ENCODE measurements around the gene UGDH.

UGDH gene

GRCh38 chr4:39527296-39528060 lies at the start of gene UGDH:
Gene UGDH (minus strand): TSS chr4:39527439. CDS start chr4:39521512, 5,927 bp downstream.
- H3K36me3 ChIP-seq (ENCODE audit: control insufficient read depth, low read depth, low read length), result peaks cover 6% of the 10 kb centered on the region
- H3K4me3 ChIP-seq (ENCODE audit: low read length), result peak within 1 kb of the TSS; percentile 90
- H3K9me3 ChIP-seq (ENCODE audit: control insufficient read depth, low read depth, low read length), result peaks cover 8% of the 10 kb centered on the region
- H3K27me3 ChIP-seq (ENCODE audit: control insufficient read depth, insufficient read depth, low read length), result no peaks in the 10 kb centered on the region
- H3K4me1 ChIP-seq (ENCODE audit: control insufficient read depth, low read depth, low read length), result peaks cover 4% of the 10 kb centered on the region
- peak within 1 kb of the TSS; percentile 83 for H3K9ac ChIP-seq (ENCODE audit: low read length)
- peak within 1 kb of the TSS; percentile 16 for H3K27ac ChIP-seq (ENCODE audit: low read length)

DNA sequence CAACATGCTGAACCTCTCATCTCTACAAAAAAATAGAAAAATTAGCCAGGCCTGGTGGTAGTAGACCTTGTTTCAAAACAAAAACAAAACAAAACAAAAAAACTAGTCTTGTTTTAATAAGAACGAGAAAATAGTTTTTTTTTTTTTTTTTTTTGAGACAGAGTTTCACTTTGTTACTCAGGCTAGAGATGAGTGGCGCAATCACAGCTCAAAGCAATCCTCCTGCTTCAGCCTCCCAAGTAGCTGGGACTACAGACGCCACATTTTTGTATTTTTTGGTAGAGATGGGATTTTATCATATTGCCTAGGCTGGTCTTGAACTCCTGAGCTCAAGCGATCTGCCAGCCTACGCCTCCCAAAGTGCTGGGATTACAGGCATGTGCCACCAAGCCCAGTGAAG lies 47.7 kb upstream of the UGDH start:
- H3K9ac ChIP-seq (ENCODE audit: low read length), result no peak overlapping the region
- no peaks in the 10 kb centered on the region for H3K36me3 ChIP-seq (ENCODE audit: control insufficient read depth, low read depth, low read length)
- no peak overlapping the region for H3K27ac ChIP-seq (ENCODE audit: low read length)
- no peaks in the 10 kb centered on the region for H3K27me3 ChIP-seq (ENCODE audit: control insufficient read depth, insufficient read depth, low read length)
- H3K4me3 ChIP-seq (ENCODE audit: low read length), result no peak overlapping the region
- H3K9me3 ChIP-seq (ENCODE audit: control insufficient read depth, low read depth, low read length), result no peaks in the 10 kb centered on the region
- H3K4me1 ChIP-seq (ENCODE audit: control insufficient read depth, low read depth, low read length), result no peaks in the 10 kb centered on the region

- Histone ChIP-seq H3K27ac (ENCODE audit: low read length) (no peak overlapping the region), H3K9me3 (ENCODE audit: control insufficient read depth, low read depth, low read length) (no peaks in the 10 kb centered on the region), H3K36me3 (ENCODE audit: control insufficient read depth, low read depth, low read length) (no peaks in the 10 kb centered on the region), H3K9ac (ENCODE audit: low read length) (no peak overlapping the region), H3K27me3 (ENCODE audit: control insufficient read depth, insufficient read depth, low read length) (no peaks in the 10 kb centered on the region), H3K4me1 (ENCODE audit: control insufficient read depth, low read depth, low read length) (no peaks in the 10 kb centered on the region), H3K4me3 (ENCODE audit: low read length) (no peak overlapping the region)
Observed at GRCh38 chr4:39571504-39571903, 44.3 kb upstream of the UGDH start.

DNA sequence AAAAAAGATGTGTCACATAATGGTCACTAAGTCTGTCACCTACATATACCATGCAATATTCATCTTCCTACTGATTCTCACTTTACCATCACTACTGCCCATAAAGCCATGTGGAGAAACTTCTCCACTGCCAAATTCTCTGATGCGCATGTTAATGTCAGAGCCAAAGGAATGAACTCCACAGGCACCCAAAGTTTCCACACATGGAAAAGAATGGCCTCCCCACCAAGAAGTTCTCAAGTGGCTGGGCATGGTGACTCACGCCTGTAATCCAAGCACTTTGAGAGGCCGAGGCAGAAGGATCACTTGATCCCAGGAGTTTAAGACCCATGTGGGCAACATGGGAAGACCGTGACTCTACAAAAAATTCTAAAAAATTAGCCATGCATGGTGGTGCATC lies 43.8 kb upstream of the UGDH start:
- Histone ChIP-seq H3K9me3 (ENCODE audit: control insufficient read depth, low read depth, low read length) (no peaks in the 10 kb centered on the region), H3K36me3 (ENCODE audit: control insufficient read depth, low read depth, low read length) (no peaks in the 10 kb centered on the region), H3K27ac (ENCODE audit: low read length) (no peak overlapping the region), H3K4me1 (ENCODE audit: control insufficient read depth, low read depth, low read length) (no peaks in the 10 kb centered on the region), H3K27me3 (ENCODE audit: control insufficient read depth, insufficient read depth, low read length) (no peaks in the 10 kb centered on the region), H3K4me3 (ENCODE audit: low read length) (no peak overlapping the region), H3K9ac (ENCODE audit: low read length) (no peak overlapping the region)

GRCh38 chr4:39569209-39569608 lies 42.0 kb upstream of the UGDH start:
- H3K9ac ChIP-seq (ENCODE audit: low read length), result no peak overlapping the region
- H3K27ac ChIP-seq (ENCODE audit: low read length), result no peak overlapping the region

GRCh38 chr4:39568805-39569204 lies 41.6 kb upstream of the UGDH start:
- H3K27ac ChIP-seq (ENCODE audit: low read length), result no peak overlapping the region
- no peak overlapping the region for H3K4me3 ChIP-seq (ENCODE audit: low read length)
- H3K4me1 ChIP-seq (ENCODE audit: control insufficient read depth, low read depth, low read length), result no peaks in the 10 kb centered on the region
- H3K9ac ChIP-seq (ENCODE audit: low read length), result no peak overlapping the region
- no peaks in the 10 kb centered on the region for H3K27me3 ChIP-seq (ENCODE audit: control insufficient read depth, insufficient read depth, low read length)
- no peaks in the 10 kb centered on the region for H3K9me3 ChIP-seq (ENCODE audit: control insufficient read depth, low read depth, low read length)
- no peaks in the 10 kb centered on the region for H3K36me3 ChIP-seq (ENCODE audit: control insufficient read depth, low read depth, low read length)

More at GRCh38 chr4:39569209-39569608, 42.0 kb upstream of the UGDH start:
- Histone ChIP-seq H3K4me1 (ENCODE audit: control insufficient read depth, low read depth, low read length) (no peaks in the 10 kb centered on the region), H3K4me3 (ENCODE audit: low read length) (no peak overlapping the region), H3K9me3 (ENCODE audit: control insufficient read depth, low read depth, low read length) (no peaks in the 10 kb centered on the region), H3K36me3 (ENCODE audit: control insufficient read depth, low read depth, low read length) (no peaks in the 10 kb centered on the region), H3K27me3 (ENCODE audit: control insufficient read depth, insufficient read depth, low read length) (no peaks in the 10 kb centered on the region)

DNA sequence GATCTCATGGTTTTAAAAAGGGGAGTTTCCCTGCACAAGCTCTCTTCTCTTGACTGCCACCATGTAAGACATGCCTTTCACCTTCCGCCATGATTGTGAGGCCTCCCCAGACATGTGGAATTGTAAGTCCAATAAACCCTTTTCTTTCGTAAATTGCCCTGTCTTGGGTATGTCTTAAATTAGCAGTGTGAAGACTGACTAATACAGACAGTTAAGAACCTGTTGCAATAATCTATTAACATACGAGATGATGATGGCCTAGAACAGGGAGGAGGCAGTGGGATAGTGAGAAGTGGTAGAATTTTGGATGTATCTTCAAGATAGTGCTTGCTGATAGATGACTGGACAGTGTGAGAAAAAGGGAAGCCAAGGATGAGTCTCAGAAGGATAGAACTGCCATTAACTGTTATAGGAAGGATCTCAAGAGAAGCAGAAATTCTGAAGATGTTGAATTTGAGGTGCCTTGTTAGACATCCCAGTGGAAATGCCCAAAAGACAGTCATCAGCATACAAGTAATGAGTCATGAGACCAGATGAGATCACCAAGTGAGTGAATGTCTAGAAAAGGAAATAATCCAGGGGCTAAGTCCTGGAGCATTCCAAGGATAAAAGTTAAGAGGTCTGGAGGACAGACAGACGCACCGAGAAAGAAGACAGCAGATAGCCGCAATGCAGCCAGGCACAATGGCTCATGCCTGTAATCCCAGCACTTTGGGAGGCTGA lies 38.8 kb upstream of the UGDH start:
- no peak overlapping the region for H3K27ac ChIP-seq (ENCODE audit: low read length)
- no peaks in the 10 kb centered on the region for H3K9me3 ChIP-seq (ENCODE audit: control insufficient read depth, low read depth, low read length)
- H3K27me3 ChIP-seq (ENCODE audit: control insufficient read depth, insufficient read depth, low read length), result no peaks in the 10 kb centered on the region
- H3K4me3 ChIP-seq (ENCODE audit: low read length), result no peak overlapping the region
- H3K9ac ChIP-seq (ENCODE audit: low read length), result no peak overlapping the region
- no peaks in the 10 kb centered on the region for H3K36me3 ChIP-seq (ENCODE audit: control insufficient read depth, low read depth, low read length)
- no peaks in the 10 kb centered on the region for H3K4me1 ChIP-seq (ENCODE audit: control insufficient read depth, low read depth, low read length)

DNA sequence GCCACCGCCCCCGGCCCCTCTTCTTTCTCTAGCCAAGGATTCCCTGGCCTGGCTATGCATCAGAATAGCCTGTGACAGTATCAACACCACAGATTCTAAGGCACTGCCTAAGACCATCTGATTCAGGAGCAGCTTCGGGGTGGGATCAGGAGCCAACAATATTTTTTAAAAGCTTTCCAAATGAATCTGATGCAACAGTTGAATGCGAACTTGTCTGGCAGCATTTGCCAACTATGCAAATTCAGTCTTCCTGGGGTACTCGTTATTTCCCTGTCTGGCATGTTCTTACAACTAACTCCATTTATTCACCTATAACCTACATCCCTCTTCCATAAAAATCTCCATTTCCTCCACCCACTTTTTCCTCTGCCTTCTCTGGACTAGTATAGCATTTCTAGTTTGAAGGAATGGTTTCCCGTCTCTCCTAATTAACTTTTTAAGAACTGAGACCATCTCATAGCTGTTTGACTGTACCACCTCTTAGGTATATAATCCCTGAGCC lies 36.2 kb upstream of the UGDH start:
- H3K4me1 ChIP-seq (ENCODE audit: control insufficient read depth, low read depth, low read length), result no peaks in the 10 kb centered on the region
- H3K4me3 ChIP-seq (ENCODE audit: low read length), result no peak overlapping the region
- H3K9me3 ChIP-seq (ENCODE audit: control insufficient read depth, low read depth, low read length), result no peaks in the 10 kb centered on the region
- H3K27ac ChIP-seq (ENCODE audit: low read length), result no peak overlapping the region
- H3K36me3 ChIP-seq (ENCODE audit: control insufficient read depth, low read depth, low read length), result no peaks in the 10 kb centered on the region
- H3K9ac ChIP-seq (ENCODE audit: low read length), result no peak overlapping the region
- H3K27me3 ChIP-seq (ENCODE audit: control insufficient read depth, insufficient read depth, low read length), result no peaks in the 10 kb centered on the region

DNA sequence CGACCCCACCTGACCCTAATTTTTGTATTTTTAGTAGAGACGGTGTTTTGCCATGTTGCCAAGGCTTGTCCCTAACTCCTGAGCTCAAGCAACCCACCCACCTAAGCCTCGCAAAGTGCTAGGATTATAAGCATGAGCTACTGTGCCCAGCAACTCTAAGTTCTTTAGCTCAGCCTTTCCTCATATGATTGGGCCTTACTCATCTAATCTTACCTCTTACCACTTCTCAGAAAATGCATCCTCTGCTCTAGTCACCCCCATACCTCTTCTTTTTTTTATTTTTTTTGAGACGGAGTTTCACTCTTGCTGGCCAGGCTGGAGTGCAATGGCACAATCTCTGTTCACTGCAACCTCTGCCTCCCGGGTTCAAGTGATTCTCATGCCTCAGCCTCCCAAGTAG lies 35.6 kb upstream of the UGDH start:
- Histone ChIP-seq H3K27me3 (ENCODE audit: control insufficient read depth, insufficient read depth, low read length) (no peaks in the 10 kb centered on the region), H3K27ac (ENCODE audit: low read length) (no peak overlapping the region), H3K36me3 (ENCODE audit: control insufficient read depth, low read depth, low read length) (no peaks in the 10 kb centered on the region), H3K9ac (ENCODE audit: low read length) (no peak overlapping the region), H3K4me1 (ENCODE audit: control insufficient read depth, low read depth, low read length) (no peaks in the 10 kb centered on the region), H3K9me3 (ENCODE audit: control insufficient read depth, low read depth, low read length) (no peaks in the 10 kb centered on the region), H3K4me3 (ENCODE audit: low read length) (no peak overlapping the region)

GRCh38 chr4:39559626-39560025 lies 32.4 kb upstream of the UGDH start:
- no peak overlapping the region for H3K27ac ChIP-seq (ENCODE audit: low read length)
- H3K27me3 ChIP-seq (ENCODE audit: control insufficient read depth, insufficient read depth, low read length), result no peaks in the 10 kb centered on the region
- H3K9ac ChIP-seq (ENCODE audit: low read length), result no peak overlapping the region
- no peaks in the 10 kb centered on the region for H3K4me1 ChIP-seq (ENCODE audit: control insufficient read depth, low read depth, low read length)
- H3K36me3 ChIP-seq (ENCODE audit: control insufficient read depth, low read depth, low read length), result no peaks in the 10 kb centered on the region
- H3K4me3 ChIP-seq (ENCODE audit: low read length), result no peak overlapping the region
- no peaks in the 10 kb centered on the region for H3K9me3 ChIP-seq (ENCODE audit: control insufficient read depth, low read depth, low read length)

DNA sequence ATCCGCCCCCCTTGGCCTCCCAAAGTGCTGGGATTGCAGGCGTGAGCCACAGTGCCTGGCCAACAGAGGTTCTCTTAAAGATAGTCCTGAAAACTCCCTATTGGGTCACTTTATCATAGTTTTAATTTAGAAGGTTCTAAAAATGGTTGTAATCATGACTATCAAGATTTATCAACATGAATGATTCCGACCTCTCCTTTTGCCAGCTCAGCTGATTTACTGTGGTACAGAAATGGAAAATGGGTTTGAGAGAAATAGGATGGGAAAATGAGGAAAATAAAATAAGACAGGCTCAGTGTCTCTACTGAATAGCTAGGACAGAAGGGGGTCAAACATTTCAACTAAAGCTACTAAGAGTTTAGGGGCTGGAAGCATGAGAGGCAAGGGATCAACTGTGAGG lies 28.2 kb upstream of the UGDH start:
- H3K9ac ChIP-seq (ENCODE audit: low read length), result no peak overlapping the region
- H3K27ac ChIP-seq (ENCODE audit: low read length), result no peak overlapping the region
- H3K36me3 ChIP-seq (ENCODE audit: control insufficient read depth, low read depth, low read length), result no peaks in the 10 kb centered on the region
- H3K9me3 ChIP-seq (ENCODE audit: control insufficient read depth, low read depth, low read length), result no peaks in the 10 kb centered on the region
- H3K4me1 ChIP-seq (ENCODE audit: control insufficient read depth, low read depth, low read length), result no peaks in the 10 kb centered on the region
- no peak overlapping the region for H3K4me3 ChIP-seq (ENCODE audit: low read length)
- H3K27me3 ChIP-seq (ENCODE audit: control insufficient read depth, insufficient read depth, low read length), result no peaks in the 10 kb centered on the region

All from iPS-18a (cell line).